GM12873 (cell line): ENCODE data around the gene RAB3IL1.

Experiments used
- CTCF ChIP-seq: IDR thresholded peaks from 2 replicates; pipeline ENCODE4 v1.5.1; 2012; ENCODE audit warnings: low read depth, mild to moderate bottlenecking, moderate library complexity, low read length, control low read depth; ENCODE audit not compliant: insufficient read depth; ENCODE audit errors: missing control alignments

Gene RAB3IL1

GRCh38 chr11:61854966-61855714 lies 62.2 kb downstream of the RAB3IL1 start:
- TF ChIP-seq CTCF: no peak

- no peak for TF ChIP-seq CTCF
Observed at GRCh38 chr11:61854206-61854895, 63.0 kb downstream of the RAB3IL1 start.

- no peak for TF ChIP-seq CTCF
Observed at GRCh38 chr11:61853698-61854169, 63.6 kb downstream of the RAB3IL1 start.

DNA sequence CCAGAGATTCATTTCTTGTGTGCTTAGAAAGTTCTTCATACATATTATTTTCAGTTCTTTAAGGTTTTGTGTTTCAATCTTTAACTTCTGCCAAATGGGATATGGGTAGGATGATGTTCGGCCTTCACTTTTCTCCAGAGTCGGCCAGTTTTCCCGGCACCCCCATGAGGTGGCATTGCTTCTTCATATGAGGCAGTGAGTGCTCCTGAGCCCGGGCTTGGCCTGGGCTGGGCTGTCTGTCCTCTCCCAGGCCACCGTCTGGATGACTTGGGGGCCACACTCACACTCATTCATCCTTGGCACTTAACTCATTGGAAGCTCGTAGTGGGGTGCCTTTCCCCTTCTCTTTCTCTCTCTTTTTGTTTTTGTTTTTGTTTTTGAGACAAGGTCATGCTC lies 65.5 kb downstream of the RAB3IL1 start:
- no peak for TF ChIP-seq CTCF

DNA sequence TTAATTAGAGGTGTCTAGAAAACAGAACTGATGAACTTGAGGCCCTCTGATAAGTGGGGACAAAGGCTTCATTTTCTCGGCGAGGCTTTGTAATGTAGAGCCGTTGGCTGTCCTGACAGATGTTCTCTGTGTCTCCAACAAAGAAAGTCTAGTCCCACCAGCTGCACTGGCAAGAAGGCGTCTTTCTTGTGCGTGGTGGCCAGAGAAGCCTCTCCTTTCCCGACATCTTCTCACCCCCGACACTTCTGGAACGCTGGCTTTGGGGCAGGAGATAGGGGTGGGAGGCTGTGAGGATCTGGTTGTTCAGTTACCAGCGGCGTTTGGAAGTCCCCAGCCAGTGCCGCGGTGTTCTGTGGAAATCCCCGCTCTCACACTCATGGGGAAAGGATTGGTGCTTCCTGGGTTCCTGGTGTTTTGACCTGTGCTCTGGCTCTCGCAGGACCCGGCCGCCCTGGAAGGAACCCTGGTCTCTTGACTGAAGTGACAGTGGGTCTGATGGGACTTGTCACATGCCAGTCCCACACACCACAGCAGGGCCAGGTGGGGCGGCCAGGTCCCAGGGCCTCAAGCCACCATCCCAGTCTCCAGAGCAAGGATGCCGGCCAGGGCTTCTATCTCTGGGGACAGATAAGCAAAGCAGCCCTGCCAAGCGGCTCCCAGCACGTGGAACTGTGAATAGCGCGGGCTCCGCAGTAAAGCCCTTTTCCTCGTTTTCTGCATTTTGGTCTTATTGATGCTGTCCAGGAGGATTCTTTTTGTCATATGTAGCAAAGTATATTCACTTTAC lies 66.1 kb downstream of the RAB3IL1 start:
- no peak for TF ChIP-seq CTCF

- no peak for TF ChIP-seq CTCF
Observed at GRCh38 chr11:61850687-61851086, 66.7 kb downstream of the RAB3IL1 start.

- TF ChIP-seq CTCF: no peak
Observed at GRCh38 chr11:61848631-61849030, 68.7 kb downstream of the RAB3IL1 start.
